ENCODE measurements around the gene ELAVL3.
A peak's percentile ranks its signal among the peaks of the same experiment; 100 is the strongest.

The ELAVL3 gene

DNA sequence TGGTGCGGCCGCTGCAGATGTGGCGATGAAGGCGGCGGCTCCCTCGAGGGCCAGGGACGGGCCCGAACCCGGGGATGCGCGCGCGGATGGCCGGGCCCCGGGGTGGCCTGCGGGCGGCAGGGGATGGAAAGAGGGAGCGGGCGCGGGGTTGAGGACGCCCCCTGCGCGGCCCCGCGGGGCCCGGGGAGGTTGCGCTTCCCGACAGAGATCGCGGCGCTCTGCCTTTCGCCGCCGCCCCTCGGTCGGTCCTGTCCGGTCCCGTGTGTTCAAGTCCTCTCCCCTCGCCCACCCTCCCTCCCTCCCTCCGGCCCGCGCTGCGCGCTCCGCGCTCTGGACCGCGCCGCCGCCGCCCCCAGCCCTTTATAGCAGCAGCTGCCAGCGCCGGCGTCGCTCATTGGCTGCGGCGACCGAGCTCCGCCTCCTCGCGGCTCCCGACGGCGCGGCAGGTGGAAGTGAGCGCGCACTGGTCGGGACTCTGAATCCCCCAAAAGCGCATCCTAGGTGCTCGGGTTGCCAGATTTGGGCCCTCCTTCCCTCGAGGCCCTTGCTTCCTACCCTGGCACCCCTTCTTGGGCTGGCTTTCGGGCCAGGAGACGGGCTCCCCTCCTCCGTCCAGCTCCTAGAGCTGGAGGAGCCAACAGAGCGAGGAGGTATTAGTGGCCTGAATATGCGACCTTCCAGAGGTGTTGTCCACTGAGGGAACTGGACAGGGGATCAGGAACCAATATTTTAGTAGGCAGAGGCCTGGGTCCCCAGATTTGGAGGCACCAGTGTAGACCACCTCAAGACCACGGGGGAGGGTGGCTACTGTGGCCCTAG lies at the start of gene ELAVL3:
Gene ELAVL3 (minus strand): TSS at position 332 of the 819 bp plus-strand sequence. CDS start 438 bp downstream, outside the sequence.
- DNase-seq, result peak; percentile 39

DNA sequence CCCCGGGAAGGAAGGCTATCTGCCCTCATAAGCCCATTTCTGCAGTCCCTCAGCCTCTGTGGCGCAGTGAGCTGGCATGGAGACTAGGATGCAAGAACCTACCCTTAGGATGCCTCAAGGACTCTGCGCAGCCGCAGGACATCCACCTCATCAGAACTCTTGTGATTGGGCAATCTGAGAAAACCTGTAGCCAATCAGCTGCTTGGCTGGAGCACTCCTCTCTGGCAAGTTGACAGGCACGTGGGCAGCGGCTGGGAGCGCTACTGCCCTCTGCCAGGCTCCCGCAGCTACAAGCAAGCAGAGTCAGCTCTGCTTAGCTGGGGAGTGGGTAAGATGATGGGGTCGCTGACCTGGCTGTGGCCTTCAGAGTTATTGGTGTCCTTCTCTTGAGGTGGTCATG lies 49.6 kb upstream of the ELAVL3 start:
- no peak for DNase-seq

DNA sequence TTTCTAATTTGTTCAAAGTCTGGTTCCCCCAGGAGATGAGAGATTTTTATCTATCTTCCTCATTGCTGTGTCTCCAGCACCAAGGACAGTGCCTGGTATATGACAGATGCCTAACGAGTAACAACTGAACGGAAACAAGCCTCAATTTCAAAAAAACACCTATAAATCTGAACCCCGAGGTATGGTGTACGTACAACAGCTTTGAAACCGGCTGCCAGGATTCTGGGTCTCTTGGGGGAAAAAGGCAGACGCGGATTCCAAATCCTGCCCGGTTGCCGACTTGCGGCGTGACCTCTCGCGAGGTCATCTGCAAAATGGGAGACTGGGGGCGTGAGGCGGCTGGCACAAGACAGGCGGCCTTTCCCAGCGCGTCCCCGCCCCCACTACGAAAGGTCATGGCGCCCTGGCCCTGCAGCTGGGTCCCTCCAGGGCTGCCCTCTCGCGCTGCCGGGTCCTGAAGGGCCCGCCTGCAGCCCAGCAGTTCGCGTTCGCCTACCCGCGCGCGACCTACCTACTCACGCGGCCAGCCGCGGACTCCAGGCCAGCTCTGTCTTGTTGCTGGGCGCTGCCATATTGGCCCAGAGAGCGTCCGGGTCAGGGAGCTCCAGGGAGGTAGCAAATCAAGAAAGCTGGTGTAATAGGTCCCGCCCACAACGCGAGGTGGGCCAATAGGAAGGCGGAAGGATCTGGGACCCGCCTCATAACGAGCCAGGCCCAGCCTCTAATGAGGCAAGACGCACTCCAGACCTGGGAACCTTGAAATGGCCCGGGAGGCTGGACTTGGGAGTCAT lies 47.9 kb upstream of the ELAVL3 start, which contains the start of gene ECSIT:
Gene ECSIT (minus strand): TSS at position 584 of the 791 bp plus-strand sequence. CDS start 9,964 bp downstream, outside the sequence.
- DNase-seq, result peak; percentile 99

DNA sequence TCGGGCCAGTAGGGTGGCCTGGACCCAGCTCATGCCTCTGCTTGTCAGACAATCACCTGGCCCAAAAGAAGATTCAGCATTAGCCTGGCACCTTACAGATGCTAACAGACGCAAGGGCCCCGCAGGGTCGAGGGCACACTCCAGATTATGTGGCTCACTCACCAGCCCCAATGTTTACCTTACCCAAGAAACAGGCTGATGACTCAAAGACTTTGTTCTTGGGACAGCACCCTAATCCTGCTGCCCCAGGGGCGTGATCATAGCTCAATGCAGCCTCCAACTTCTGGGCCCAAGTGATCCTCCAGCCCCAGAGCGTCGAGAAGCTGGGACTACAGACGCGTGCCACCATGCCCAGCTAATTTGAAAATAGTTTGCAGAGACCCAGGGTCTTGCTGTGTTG lies 38.3 kb upstream of the ELAVL3 start:
- DNase-seq, result no peak

DNA sequence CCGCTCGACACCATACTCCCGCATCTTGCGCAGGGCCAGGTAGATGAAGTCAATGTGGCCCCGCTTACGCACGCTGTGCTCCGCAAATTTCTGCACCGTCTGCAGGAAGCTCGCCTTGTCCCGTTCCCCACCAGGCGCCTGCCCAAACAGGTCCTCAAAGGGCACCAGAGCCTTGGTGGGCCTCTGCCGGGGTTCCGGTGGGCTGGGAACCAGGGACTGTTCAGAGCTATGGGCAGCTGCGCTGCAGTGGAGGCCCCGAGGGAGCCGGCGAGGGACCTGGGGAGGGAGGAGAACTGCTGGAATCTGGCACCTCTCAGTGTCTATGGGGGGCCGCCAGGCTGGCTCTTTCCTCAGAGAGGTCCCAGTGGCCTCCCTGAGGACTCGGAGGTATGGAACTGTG lies 33.1 kb upstream of the ELAVL3 start:
- no peak for DNase-seq

DNA sequence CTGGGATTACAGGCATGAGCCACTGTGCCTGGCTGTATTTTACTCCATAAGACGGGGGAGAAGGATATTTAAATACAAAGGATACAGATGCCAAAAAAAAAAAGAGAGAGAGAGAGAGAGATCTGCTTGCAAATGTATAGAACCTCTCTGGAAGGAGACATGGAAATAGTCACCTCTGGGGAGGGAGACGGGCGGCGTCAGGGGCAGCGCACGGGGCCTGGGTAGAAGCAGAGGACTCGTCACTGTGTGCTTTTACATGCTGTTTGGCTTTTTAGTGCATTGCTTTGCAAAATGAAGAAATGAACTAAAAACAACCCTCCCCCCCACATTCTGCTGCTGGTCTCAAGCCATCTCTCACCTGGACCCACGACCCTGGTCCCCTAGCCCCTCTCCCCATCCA lies 29.6 kb upstream of the ELAVL3 start:
- no peak for DNase-seq

DNA sequence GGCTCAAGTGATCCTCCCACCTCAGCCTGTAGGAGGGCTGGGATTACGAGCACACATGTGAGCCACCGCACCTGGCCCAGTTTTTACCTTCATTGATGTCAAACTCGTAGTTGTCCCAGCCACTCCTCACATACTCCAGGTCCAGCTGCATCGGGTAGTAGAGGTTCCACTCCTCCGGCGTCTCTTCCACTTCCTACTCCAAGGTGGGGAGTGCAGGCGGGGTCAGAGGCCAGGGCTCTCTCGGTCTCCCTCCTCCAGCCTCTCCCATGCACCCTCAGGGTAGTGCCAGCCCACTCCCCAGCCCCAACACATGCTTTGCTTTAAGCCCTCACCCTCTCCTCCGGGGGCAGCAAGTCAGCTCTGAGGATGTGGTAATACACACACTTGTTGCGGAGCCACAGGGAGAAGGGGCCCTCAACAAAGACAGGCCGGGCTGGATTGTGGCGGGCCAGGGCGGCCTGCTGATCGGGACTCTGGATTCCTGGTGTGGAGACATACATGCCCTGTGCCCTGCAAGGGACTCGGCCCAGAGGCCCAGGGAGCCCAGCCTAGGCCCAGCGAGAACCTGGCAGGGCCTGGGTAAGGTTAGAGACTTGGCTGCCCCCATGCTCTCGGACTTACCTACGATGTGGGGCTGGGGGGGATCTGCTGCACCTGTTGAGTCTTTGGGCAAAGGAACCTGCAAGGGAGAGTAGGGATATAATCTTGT lies 26.7 kb upstream of the ELAVL3 start:
- no peak for DNase-seq

DNA sequence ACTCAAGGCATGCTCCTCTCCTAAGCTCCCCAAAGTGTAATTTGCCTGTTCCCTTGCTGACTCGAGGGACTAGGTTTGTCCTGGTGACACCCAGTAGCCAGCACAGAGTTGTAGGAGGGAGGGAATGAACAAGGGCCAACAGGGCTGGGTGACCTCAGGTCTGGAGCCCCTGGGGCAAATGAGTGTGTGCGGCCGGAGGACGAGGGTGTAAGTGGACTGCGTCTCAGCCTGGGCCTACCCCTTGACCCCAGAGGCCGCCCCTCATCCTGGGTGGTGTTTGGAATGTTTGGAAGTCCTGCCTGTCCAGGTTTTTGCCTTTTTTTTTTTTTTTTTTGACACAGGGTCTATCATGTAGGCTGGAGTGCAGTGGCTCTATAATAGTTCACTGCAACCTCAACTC lies 26.1 kb upstream of the ELAVL3 start:
- no peak for DNase-seq

DNA sequence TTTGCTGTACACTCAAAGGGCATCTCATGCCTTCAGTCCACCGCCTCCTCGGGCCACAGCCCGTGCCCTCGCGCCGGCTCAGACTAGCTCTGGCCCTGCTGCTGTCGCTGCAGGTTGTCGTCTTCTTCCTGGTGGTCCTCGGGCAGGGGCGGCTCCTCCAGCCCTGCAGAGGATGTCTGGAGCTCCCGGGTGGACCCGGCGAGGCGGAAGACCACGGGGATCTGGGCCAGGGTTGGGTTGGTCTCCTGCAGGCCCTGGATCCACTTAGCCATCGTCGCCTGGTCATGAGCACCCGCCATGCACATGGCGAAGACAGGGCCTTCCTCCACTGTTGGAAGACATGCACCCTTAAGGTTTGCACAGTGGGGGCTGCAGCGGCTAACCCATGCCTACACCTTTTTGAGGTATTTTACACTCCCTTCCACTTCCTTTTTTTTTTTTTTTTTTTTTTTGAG lies 25.3 kb upstream of the ELAVL3 start:
- DNase-seq, result no peak

DNA sequence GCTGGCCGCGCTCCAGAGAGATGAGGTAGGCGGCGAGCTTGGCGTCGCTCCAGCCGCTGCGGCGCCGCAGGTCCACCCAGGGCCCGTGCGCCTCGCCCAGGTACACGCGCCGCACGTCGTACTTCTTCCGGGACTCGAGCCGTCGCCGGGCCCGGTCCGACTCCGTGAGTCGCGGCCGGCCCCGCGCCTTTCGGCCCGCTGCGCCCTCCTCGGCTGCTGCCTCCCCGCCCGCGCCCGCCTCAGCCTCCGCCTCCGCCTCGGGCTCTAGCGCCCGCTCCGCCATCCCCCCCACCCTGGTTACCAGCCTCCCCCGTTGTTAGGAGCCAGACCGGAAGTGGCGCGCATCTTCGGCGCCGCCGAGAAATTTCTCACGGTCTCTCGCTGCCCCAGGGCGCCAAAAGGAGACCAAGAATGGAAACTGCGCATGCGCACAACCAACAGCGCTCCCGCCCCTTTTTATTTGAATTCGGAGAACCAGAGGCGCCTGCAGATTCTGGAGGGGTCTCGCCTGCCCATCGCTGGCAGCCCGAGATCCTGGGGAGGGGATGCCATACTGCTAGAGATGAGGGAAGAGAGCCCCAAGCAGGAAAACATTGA lies 24.8 kb upstream of the ELAVL3 start, which contains the start of gene ZNF653:
Gene ZNF653 (minus strand): TSS at position 336 of the 597 bp plus-strand sequence. CDS start 53 bp downstream, at position 283.
- DNase-seq, result peak; percentile 93

DNA sequence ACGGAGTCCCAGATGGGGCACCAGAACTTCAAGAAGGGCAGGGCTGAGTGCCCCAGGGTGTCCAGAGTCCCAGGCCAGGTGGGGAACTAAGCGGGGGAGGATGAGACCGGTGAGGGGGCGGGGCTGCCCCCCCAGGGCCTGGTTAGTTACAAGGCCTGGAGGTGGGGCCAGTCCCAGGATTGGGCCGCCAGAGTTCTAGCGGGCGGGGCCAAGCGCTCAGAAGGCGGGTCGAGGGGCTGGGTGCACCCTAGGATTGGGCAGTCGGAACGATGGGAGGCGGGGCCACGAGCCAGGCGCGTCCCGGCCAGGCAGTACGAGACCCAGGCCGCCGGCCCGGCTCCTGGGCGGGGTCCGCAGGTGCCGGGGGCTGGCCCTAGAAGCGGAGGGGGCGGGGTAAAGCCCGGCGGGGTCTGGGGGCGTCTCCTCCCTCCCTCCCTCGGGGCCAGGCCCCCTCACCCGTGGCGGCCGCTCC lies 24.2 kb upstream of the ELAVL3 start:
- DNase-seq, result peak; percentile 94

DNA sequence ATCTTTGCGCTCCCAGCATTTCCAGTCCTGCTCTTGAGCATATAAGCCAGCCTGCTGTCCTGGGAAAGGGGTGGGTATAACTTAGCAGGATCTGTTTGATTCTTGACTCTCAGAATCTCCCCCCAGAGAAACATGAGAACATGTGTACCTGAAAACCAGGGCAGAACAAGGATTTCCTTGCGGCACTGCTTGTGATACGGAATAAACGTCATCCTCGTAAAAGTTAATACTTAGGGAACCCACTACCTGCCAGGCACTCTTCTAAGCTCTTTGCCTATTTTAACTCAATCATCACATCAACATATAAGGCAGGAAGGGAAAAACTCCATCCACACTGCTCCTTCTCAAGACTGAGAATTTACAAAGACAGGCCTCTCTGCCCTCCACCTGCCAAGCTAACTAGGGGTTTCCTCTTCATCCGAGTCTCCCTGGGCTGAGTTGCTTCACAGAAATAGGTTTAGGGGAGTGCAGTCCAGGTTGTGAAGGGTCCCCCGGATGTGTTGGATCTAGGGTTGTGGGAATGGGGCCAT lies 23.7 kb upstream of the ELAVL3 start:
- no peak for DNase-seq

DNA sequence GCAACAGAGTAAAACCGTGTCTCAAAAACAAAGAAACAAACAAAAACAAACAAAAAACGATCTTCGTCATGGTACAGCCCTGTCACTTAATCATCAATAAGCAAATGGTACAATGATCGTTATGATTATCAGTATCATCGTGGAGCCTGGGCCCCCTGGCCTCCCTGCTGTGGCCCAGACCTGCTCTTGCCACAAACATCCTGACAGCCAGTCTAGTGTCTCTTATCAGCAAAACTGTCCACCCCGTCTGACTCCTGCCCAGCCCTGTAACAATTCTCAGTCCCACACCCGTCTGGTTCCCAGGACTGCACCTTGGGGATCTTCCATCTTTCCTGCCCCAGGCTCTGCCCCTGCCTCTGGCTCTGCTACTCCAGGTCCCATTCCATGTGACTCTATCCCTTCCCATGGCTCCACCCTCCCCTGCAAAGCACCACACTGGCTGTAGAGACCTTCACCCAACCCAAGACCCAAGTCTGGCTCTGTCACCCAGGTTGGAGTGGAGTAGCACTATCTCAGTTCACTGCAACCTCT lies 19.1 kb upstream of the ELAVL3 start:
- DNase-seq, result no peak

DNA sequence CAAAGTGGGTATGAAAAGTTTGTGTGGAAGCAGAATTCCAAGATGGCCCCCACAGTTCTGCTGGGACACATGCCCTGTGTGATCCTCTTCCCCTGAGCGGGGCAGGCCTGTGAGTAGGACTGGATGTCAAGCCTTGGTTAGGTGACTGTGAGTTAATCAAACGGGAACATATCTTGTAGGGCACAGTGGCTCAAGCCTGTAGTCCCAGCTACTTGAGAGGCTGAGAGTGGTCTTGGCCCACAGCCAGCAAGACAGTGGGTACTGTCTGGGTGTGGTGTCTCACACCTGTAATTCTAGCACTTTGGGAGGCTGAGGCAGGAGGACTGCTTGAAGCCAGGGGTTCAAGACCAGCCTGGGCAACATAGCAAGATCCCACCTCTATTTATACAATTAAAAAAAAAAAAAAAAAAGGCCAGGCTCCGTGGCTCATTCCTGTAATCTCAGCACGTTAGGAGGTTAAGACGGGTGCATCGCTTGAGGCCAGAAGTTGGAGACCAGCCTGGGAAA lies 18.4 kb upstream of the ELAVL3 start:
- no peak for DNase-seq

DNA sequence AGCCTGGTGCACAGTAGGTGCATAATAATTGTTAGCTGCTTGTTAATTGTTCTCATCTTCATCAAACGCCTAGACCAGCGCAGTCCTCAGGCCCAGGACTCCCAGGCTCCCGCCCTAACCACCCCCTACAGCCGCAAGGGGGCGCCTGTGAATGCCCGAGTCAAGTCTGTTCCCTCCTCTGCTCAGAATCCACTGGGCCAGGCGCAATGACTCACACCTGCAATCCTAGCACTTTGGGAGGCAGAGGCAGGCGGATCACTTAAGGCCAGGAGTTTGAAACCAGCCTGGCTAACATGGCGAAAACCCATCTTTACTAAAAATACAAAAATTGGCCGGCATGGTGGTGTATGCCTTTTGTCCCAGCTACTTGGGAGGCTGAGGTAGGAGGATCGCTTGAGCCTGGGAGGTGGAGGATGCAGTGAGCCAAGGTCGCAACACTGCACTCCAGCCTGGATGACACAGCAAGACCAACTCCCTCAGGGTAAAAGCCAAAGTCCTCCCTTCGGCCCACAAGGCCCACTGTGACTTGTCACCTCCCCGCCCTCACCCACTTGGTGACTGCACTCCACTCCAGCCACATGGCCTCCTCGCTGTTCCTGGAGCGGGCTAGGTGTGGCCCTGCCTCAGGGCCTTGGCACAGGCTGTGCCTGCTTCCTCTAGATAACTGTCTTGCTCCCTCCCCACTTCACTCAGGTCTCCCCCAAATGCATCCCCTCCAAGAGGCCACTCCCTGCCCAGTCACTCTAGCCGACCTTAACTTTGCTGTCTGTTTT lies 15.7 kb upstream of the ELAVL3 start:
- DNase-seq, result no peak

DNA sequence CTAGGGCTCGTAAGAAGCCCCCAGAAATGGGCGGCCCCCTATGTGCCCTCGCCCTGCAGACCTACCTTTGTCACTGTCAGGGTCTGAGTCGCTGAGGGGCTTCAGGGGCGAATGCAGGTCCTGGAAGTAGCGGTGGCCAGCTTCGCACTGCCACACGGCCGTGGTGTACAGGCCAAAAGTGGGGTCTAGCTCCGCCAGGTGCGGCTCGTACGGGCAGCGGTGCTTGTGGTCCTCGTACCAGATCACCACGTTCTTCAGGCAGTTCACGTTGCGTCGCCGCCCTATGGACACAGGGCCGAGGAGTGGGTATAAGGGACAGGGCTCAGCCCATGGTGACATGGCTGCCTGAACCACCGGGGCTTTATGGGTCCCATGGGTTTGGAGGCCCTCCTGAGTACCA lies 15.0 kb upstream of the ELAVL3 start:
- no peak for DNase-seq

DNA sequence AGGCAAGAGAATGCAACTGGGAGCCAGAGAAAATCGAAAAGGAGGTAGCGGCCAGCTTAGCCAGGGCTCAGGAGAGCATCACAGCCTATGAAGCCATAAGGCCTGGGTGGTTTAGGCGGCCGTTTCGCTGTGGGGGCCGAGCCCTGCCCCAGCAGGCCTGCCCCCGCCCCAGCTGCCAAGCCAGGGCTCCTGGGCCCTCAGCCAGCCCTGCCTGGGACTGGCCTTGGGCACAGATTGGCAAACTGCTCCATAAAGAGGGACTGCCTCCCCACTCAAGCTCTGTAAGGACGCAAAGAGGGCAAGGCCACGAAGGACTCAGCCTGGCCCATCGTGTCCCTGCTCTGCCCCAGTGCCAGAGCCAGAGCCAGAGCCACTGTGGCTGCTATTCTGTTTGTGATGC lies 14.6 kb upstream of the ELAVL3 start:
- no peak for DNase-seq

DNA sequence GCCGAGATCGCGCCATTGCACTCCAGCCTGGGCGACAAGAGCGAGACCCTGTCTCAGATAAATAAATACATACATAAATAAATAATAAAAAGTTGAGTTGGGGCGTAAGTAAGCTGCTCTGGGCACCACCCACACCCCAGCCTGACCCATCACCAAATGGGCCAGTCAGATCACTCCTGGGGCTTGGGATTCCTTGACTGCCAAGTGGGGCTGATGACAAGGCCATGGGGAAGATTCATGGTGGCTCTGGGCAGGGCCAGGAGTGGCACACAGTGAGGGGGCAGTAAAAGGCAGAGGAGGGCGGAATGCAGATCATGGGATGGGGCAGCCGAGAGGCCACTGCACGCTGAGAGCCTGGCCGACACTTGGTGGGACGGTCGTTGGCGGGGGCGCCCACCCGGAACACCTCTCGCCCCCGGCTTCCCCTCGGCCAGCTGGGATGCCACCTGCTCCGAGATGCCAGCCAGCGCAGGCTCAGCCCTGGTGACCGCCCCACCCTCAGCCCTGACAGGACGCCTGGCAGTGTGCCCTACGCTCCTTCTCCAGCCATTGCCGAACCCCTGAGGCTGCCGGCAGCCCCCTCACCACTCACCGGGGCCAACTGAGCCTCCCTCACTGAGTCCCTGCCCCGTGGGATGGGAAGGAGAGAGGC lies 13.9 kb upstream of the ELAVL3 start:
- no peak for DNase-seq

DNA sequence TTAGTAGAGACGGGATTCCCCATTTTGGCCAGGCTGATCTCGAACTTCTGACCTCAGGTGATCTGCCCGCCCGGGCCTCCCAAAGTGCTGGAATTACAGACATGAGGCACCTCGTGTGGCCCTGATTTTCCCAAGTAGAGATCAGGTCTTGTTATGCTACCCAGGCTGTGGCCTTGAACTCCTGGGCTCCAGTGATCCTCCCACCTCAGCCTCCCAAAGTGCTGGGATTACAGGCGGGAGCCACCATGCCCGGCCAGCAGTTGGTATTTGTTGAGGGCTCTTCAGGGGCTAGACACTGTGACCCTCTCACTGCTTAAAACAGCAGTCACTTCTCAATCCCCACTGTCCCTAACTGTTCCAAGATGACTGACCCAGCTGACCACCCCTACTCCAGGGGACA lies 8.5 kb upstream of the ELAVL3 start:
- DNase-seq, result no peak
